ENCODE data around the gene NFS1. TPM values are rescaled to one million over a fixed set of nuclear protein-coding genes. Genes with fewer than 3 reads are reported as not detected.

Gene NFS1
- total RNA-seq, 1 experiment from 2014 or later: 75.8 TPM

GRCh38 chr20:35618263-35619131 lies 80.7 kb downstream of the NFS1 start:
- ATAC-seq (peak; percentile 2), DNase-seq (peak; percentile 46)
- Histone ChIP-seq H3K9me2 (replicated peaks; ENCODE audit: low read length) (no peaks in the 10 kb centered on the region), H3K4me2 (ENCODE audit: low read length) (peak overlapping the region; percentile 99), H3K79me2 (ENCODE audit: low read length) (peaks cover 15% of the 10 kb centered on the region), H4K20me1 (ENCODE audit: low read length) (no peaks in the 10 kb centered on the region), H3F3A (ENCODE audit: low read length, unreplicated experiment) (no peaks in the 10 kb centered on the region), H3K9me3 (ENCODE audit: low read length) (no peaks in the 10 kb centered on the region), H3K4me1 (ENCODE audit: insufficient read depth, low read length) (peaks cover 32% of the 10 kb centered on the region; the same call in 1 of the 2 replicates), H3K27me3 (ENCODE audit: low read length) (no peaks in the 10 kb centered on the region), H3K9ac (ENCODE audit: low read length) (peak overlapping the region; percentile 73), H2AFZ (ENCODE audit: low read length) (peak overlapping the region; percentile 75), H3K27ac (ENCODE audit: low read length) (0 out of 2 replicates have a peak overlapping the region, but pooled peaks have one; percentile 83), H3K36me3 (ENCODE audit: low read depth, low read length) (0 out of 2 replicates have a peak, but pooled peaks cover 6% of the 10 kb centered on the region), H3K4me3 (ENCODE audit: low read length) (peak overlapping the region; percentile 77)
- POLR2A ChIA-PET (ENCODE audit: unreplicated experiment): interaction anchor here (0.5 to 1.0 kb wide), 6 partner anchors 14 to 218 kb away, joined by 3 to 9 read pairs (median 4); no protein-coding TSS in a partner anchor
- BruUV-seq (replicated peaks): TSS peak; percentile 24
- no peak for TF ChIP-seq EZH2 (IDR thresholded peaks at IDR 0.05; ENCODE audit: low read length, unreplicated experiment)
- TF ChIP-seq CTCF (conservative IDR thresholded peaks at IDR 0.05; ENCODE audit: low read depth, low read length): no peak
- no peak for TF ChIP-seq EZH2phosphoT487 (IDR thresholded peaks at IDR 0.05; ENCODE audit: borderline replicate concordance, low read length)
- intact Hi-C loops (cut with micrococcal nuclease): loop anchor here (1.0 to 5.0 kb wide), 4 partner anchors 45 to 156 kb away; partner anchors contain the start of genes NFS1 and ROMO1
- CTCF ChIA-PET: interaction anchor here (0.6 to 1.9 kb wide), 5 partner anchors 19 to 57 kb away, joined by 3 to 9 read pairs (median 5); no protein-coding TSS in a partner anchor

Other genes starting within 250 kb of the NFS1 start
- gene CEP250, start 243.8 kb downstream of the NFS1 start, total RNA-seq (2014; rRNA removed): 52.5 and 75.0 TPM in 2 replicates
- gene C20orf173, start 169.7 kb downstream of the NFS1 start, total RNA-seq (2014; rRNA removed): not detected in 2 replicates
- 284 and 376 TPM in 2 replicates for gene ERGIC3, start 157.3 kb downstream of the NFS1 start, total RNA-seq (2014; rRNA removed)
- gene SPAG4, start 83.5 kb downstream of the NFS1 start, total RNA-seq (2014; rRNA removed): 7.9 and 9.7 TPM in 2 replicates
- 222 and 274 TPM in 2 replicates for gene CPNE1, start 34.5 kb downstream of the NFS1 start, total RNA-seq (2014; rRNA removed)
- 43.5 and 53.6 TPM in 2 replicates for gene RBM12, start 34.5 kb downstream of the NFS1 start, total RNA-seq (2014; rRNA removed)
- 479 and 530 TPM in 2 replicates for gene ROMO1, start 53 bp upstream of the NFS1 start, total RNA-seq (2014; rRNA removed)
- 286 and 341 TPM in 2 replicates for gene RBM39, start 42.9 kb upstream of the NFS1 start, total RNA-seq (2014; rRNA removed)
- gene PHF20, start 72.7 kb upstream of the NFS1 start, total RNA-seq (2014; rRNA removed): 37.2 and 56.3 TPM in 2 replicates

All from PC-3 (cell line).